ENCODE results near the gene CGREF1.

- TF ChIP-seq MAX (IDR thresholded peaks at IDR 0.05; ENCODE audit: low read depth), result no peak
- no peak for TF ChIP-seq CTCF (IDR thresholded peaks at IDR 0.05)
- TF ChIP-seq REST (IDR thresholded peaks at IDR 0.05; ENCODE audit: low read depth, low read length), result no peak
- no peak for TF ChIP-seq POLR2AphosphoS5 (IDR thresholded peaks at IDR 0.05; ENCODE audit: low read depth, low read length)
- TF ChIP-seq PBX3 (IDR thresholded peaks at IDR 0.05), result no peak
- no peak for TF ChIP-seq TCF12 (IDR thresholded peaks at IDR 0.05)
- no peak for TF ChIP-seq TAF1 (IDR thresholded peaks at IDR 0.05; ENCODE audit: borderline replicate concordance, low read depth, low read length)
- no peak for TF ChIP-seq RAD21 (IDR thresholded peaks at IDR 0.05; ENCODE audit: low read length)
- no peak for TF ChIP-seq RCOR1 (IDR thresholded peaks at IDR 0.05; ENCODE audit: low read length)
- no peak for TF ChIP-seq YY1 (IDR thresholded peaks at IDR 0.05; ENCODE audit: low read depth)
Measured at GRCh38 chr2:27096748-27097297, 22.1 kb downstream of the CGREF1 start.

All from SK-N-SH (cell line).